ENCODE measurements around the gene SLFNL1.

The SLFNL1 gene

DNA sequence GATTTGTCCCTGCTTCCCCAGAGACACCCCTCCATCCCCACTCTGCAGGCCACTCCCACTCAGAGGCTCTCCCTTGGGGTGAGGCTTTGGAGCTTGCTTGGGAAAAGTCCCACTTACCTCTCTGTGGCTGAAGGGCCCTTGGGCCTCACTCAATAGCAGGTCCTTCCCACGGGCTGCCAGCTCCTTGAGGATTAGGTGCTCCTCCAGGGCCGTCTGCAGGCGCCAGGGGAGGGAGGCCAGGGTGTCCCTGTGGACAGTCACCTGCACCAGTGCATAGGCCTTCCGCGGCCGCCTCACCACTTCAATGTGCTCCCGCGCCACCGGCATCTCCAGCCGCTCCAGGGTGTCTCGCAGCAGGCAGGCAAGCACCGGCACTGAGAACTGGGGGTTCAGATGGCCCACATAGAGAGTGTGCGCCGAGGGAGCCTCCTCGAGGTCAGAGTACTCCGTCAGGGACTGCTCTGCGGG is 1.4 kb downstream of the SLFNL1 start:
- no peak for DNase-seq (ENCODE audit: low read depth in 2 of 2)

DNA sequence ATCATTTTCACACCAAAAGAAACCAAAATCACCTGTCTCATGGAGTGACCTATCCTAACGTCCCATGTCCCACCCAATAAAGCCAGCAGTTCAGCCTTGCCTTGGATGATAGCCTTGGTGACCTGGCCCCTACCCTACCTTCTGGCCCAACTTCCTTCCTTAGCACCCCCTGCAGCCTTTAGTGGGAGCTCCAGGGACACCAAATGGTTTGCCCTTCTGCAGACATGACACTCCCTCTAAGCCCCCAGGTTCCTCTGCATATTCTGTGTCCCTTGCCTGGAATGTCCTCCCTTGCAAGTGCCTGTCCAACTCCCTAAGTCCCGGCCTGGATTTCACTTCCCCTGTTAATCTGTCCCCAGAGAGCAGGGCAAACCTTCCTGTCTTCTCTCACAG is 2.2 kb downstream of the SLFNL1 start:
- DNase-seq (ENCODE audit: low read depth in 2 of 2): no peak

DNA sequence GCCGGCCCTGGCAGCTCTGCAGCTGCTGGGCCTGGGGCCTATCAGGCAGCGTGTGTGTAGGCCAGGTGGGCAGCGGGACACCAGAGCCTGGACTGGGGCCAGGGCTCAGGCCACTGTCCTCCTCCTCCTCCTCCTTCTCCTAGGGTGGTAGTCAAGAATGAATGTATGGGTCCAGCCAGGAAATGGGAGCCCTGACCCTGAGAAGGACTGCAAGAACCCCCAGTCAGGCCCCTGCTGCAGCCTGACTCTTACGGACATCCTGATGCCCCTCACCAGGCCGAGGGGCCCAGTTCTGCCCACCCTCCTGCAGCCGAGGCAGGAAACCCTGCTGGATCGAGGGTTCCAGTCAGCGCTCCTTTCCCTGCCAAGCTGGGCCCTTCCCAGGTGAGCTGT is 3.5 kb downstream of the SLFNL1 start:
- DNase-seq (ENCODE audit: low read depth in 2 of 2): no peak

DNA sequence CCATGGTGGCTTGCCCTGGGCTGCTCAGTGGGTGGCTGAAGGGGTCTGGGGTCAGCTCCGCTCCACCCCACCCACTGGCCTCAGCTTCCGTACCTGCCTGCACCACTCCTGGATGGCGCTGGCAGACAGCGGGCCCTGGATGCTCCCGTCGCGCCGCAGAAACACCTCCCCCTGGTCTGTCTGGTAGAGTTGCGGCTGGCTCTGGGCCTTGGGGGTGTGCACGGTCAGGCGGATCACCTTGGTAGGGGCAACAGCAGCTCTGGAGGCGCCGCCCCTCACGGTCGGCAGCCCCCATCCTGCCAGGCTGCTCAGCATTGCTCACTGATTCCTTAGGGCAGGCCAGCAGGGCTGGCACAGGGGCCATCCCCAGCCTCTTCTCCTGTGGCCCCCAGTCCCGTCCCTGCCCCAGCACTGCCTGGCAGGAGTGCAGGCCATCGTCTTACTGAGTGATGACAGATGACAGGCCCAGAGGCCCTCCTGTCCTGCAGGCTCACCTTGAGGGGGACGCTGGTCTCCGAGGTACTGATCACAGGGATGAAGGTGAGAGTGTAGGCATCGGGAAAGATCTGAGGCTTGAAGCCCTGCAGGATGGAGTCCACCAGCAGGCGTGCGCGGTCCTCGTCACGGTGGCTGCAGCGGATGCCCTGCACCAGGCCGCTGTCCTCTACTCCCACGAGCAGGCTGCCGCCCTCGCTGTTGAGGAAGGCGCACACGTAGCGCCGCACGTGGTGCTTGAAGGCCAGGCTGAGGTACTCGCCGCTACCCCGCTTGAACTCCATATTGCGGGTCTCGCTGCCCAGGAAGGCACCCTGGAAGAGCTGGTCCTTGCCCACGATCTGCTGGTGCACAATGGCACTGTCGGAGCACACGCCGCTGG is 4.1 kb downstream of the SLFNL1 start:
- DNase-seq (ENCODE audit: low read depth in 2 of 2): no peak

DNA sequence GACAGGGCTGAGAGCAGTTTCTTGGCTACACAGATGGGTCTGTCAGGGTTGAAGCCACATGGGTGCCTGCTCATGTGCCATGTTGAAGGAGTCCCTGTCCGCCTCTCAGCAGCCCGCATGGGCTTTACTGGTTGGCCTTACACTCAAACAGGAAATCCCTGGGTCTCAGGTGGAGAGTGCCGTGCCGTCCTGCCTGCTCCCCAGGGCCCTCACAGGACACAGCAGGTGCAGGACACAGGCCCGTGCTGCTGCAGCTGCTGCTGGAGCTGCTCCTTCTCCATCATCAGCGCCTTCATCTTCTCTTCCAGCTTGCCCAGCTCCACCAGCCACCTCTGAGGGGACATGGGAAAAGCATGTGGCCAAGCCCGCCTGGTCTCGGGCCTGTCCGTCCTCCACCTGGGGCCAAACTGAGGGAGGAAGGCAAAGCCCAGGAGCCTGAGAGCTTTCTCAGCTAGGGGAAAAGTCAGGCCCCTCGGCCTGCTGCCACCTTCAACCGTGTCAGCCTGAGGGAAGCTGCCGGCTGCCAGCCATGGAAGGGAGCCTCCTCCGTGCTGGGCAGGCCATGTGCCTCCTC is 5.5 kb downstream of the SLFNL1 start:
- DNase-seq (ENCODE audit: low read depth in 2 of 2): no peak

DNA sequence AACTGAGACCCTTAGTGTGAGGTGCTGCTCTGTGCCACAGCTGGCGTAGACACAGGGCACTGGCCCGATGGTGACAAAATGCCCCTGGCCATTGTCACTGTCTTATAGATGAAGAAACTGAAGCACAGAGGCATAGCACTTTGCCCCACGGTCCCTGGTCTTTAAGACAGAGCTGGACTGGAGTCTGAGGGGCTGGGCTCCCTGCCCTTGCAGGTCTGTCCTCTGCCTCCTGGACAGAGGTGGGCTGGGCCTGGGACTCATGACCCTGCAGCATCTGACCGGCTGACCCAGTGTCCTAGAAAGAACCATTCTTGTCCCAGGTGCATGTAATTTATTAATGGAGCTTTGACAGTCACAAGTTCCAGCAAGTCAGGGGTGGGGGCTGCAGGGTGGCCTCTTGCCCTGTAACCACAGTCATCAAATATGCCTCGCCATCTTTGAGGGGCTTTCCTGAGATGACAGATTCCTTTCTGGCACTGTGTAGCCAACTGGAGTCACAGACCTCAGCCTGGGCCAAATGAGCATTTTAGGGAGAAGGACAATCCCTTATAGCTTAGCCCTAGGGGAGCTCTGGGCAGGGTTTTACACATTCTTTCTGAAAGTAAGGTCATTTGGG is 6.1 kb downstream of the SLFNL1 start:
- DNase-seq (ENCODE audit: low read depth in 2 of 2): no peak

DNA sequence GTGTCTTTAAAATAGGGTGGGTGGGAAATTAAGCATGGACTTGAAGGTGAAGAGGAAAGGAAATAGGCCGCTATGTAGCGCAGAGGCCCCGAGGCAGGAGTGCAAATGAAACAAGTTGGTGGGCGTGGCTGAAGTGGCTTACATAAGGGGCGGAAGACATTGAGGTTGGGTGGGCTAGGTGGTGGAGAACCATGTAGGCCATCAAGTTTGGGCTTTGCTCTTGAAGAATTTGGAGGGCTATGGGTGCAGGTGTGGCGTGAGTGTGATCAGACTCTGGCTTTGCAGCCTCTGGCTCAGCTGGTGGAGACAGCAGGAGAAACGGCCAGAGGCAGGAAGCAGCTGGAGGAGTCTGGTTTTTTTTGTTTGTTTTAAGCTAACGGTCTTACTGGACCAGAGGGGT is 6.7 kb downstream of the SLFNL1 start:
- no peak for DNase-seq (ENCODE audit: low read depth in 2 of 2)

DNA sequence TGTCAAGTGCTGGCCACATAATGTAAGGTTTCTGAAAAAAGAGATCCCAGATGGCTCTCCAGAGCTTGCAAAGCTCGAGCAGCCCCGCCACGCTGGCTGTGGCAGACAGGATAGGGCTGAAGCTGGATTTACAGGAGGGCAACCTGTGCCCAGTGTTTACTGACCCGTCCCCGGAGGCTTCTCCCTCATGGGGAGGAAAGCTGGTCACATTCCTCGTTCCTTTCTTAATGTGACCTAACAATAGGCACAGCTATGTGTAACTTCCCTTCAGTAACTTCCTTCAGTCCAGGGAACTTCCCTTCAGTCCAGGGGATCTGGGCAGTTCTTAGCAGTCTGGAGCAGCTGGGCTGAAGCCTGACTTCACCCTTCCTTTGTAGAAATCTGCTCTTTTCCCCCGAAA is 7.7 kb downstream of the SLFNL1 start:
- no peak for DNase-seq (ENCODE audit: low read depth in 2 of 2)

DNA sequence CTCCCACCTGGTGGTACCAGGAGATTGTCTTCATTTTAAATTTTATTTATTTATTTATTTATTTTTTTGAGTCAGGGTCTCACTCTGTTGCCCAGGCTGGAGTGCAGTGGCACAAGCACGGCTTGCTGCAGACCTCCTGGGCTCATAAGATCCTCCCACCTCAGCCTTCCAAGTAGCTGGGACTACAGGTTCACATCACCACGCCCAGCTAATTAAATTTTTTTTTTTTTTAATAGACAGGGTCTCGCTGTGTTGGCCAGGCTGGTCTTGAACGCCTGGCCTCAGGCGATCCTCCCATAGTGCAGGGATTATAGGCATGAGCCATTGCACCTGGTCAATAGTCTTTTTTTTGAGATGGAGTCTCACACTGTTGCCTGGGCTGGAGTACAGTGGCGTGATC is 8.5 kb downstream of the SLFNL1 start:
- no peak for DNase-seq (ENCODE audit: low read depth in 2 of 2)

DNA sequence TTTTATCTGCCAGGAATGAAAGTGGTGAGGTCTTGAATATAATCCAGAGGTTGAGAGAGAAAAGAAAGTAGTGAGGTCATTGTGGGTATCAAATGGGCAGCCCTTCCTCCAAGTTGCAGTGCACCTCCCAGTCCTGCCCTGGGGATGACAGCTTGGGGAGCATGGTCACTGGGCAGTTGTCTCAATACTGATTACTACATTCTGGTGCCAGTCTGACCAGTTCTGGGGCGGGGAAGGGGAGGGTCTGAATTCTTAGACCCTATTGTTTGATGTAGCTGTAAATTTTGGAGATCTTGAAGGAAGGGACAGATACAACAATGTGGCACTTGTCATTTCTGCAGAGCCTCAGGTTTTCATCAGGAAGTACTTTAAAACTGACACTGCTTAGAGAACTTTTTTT is 11.2 kb downstream of the SLFNL1 start:
- DNase-seq (ENCODE audit: low read depth in 2 of 2): no peak

DNA sequence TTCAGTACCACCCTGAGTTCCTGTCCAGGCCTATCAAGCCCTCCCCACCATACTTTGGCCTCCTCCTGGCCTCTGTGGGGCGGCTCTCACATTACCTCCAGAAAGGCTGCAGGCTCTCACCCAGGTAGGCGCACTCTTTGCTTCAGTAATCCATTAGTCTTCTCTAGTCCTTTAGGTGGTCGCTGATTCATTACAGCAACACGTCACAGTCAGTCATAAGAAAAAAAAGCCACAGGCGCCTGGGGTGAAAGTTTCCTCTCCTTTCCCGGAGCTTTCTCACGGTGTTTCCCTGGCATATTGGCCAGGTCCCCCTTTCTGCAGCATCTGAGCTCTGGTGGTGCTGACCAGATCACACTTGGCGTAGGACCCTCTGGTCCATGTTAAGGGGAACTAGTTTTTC is 12.1 kb downstream of the SLFNL1 start:
- DNase-seq (ENCODE audit: low read depth in 2 of 2): no peak

DNA sequence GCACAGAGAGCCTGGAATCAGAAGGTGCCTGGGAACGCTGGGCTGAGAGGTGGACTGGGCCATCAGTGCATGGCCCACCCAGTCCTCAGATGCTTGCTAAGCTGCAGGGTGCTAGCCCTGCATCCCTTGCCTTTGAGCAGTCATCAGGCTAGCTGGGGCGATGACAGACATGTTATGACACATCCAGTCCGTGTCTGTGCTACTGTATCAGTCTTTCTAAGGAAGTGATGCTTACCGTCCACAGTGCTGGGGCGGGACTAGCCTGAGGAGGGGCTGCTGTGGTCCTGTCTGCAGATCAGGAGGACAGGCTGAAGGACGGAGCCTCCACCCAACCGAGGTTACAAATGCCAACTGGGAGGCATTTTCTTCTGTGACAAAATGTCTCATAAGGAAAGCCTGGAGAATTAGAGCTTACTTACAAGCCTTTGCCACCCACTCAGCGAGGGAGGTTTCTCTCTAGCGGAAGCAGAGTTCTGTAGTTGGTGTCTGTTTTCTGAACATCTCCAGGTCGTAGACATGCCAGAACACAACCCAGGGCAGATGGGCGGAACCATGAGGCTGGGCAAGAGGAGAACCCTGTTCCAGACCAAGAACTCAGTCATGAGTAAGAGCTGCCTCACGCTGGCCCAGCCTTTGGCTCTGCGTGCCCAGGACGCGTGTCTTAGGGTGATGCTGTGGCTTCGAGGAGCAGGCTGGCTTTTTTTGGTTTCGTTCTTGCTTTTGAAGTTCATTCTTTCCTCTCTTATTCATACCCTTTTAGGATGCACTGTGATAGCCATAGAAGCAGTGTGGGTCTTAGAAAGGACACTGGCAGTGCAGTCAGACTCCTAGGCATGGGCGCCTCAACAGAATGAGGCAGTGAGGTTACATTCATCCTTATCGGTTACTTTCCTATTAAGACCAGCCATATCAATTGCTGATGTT is 14.3 kb downstream of the SLFNL1 start:
- no peak for DNase-seq (ENCODE audit: low read depth in 2 of 2)

DNA sequence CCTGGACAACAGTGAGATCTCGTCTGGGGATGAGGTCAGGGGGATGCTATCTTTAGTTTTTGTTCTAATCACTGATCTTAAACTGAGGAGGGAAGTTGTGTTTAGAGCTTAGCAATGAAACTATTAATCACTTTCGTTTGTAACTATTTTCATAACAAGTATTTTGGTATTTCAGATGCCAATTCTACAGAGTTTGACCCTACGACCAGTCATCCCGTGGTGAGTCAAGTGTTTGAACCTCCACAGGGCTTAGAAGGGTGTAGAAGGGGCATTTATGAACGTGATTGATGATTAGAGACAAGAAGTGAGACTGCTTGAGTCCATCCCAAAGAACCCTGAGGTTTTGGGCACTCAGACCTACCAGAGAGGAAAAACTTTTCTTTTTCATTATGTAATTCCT is 15.6 kb downstream of the SLFNL1 start:
- DNase-seq (ENCODE audit: low read depth in 2 of 2): no peak

DNA sequence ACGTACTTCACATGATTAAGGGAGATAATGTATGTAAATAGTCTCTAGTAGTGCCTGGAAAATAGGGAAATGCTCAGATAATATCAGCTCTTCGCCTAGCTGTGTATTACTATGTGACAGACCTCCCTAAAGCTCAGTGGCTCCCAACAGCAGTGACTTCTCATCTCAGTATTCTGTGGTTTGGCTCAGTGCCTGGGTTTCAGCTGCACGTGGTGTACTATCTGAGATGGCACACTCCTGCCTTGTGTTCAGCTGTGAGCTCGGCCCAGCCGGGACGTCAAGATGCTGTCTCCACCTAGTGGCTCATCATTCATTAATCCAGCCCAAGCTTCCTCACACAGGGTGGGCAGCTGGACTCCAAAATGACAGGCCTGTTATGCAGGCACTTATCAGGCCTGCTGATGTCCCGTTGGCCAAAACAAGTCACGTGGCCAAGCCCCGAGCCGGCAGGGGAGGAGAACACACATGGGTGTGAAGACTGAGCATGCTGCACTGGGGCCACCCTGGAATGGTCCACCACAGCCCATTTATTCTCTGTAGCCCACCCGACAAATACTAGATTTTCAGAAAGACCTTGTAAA is 17.8 kb downstream of the SLFNL1 start:
- peak; percentile 99 for DNase-seq (ENCODE audit: low read depth in 2 of 2)

DNA sequence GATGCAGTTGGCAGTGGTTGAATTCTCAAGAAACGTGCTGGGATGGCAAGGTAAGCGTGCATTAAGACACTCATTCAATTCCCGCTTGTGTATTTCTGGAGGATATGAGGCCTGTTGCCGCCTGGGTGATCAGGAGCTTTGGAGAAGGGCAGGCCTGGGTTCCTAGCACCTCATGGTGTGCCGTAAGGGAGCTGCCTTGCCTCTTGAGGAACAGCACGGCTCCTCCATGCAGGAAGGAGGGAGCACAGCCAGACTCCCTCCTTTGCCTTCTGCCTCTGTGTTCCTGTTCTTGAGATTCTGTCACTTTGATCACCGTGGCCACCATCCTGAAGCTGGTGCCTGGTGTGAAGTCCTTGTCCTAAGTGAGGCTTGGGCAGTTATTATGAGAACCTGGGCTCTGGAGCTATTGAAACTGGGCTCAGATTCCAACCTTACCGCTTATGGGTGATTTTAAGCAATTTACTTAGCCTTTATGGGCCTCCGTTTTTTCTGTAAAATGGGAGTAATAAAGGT is 18.3 kb downstream of the SLFNL1 start:
- no peak for DNase-seq (ENCODE audit: low read depth in 2 of 2)

DNA sequence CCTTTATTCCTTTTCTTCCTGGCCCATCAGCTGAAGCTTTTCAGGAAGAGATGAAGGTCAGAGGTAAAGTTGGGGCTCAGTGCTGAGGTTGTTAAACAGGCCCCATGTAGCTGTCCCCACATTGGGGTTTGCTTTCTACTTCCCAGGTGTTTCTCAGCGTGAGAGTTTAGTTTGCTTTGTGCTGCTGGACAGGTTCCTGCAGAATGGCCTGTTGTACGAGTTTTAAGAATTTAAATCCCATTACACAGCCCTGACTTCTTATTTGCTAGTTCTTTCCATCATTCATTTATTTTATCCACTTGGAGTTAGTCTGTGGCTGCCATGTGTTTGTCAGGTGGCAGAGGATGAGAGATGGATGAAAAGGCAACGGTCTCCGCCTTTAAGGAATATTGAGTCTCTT is 22.9 kb downstream of the SLFNL1 start:
- DNase-seq (ENCODE audit: low read depth in 2 of 2): no peak

DNA sequence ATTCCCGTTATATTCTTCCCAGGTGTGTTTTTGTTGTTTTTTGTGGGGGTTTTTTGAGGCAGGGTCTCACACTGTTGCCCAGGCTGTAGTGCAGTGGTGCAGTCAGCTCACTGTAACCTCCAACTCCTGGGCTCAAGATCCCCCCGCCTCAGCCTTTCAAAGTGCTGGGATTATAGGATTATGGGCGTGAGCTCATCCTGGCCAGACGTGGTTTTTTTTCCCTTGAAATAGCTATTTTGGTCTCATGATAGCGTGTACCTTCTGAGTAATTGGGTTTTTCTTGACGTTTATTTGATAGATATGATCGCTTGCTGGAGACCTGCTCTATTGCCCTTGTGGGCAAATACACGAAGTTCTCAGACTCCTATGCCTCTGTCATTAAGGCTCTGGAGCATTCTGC is 24.4 kb downstream of the SLFNL1 start:
- DNase-seq (ENCODE audit: low read depth in 2 of 2): no peak

DNA sequence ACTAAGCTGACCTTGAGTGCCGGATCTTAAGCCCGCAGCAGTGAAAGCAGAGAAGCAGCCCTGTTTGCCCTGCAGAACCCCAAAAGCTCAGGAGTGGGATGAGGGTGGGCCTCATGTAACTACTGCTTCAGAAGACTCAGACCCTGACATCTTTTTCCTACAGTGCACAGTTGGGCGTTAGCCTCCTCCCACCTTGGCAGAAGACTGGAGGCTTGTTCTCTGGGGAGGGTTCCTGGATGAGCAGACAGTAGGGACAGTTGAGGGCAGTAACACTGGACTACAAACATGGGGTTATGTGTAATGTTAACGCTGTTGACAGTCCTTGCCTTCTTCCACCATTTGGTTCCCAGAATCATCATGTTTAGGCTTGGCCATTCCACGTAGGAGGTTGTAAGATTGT is 32.5 kb downstream of the SLFNL1 start:
- no peak for DNase-seq (ENCODE audit: low read depth in 2 of 2)

DNA sequence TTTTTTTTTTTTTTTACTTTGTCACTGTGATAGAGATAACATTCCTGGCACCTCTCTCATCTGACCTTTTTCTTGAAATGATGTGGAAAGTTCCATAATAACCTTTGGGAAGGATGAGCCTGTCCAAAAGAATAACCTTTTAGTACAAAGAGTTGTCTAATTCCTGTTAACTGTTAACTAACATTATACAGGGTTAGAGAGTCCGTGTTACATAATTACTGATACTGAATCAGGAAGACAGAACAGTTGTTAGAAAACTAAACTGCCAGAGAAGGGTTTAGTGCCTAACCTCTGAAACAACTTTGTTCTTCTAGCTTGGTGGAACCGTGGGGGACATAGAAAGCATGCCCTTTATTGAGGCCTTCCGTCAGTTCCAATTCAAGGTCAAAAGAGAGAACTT is 33.2 kb downstream of the SLFNL1 start:
- no peak for DNase-seq (ENCODE audit: low read depth in 2 of 2)

DNA sequence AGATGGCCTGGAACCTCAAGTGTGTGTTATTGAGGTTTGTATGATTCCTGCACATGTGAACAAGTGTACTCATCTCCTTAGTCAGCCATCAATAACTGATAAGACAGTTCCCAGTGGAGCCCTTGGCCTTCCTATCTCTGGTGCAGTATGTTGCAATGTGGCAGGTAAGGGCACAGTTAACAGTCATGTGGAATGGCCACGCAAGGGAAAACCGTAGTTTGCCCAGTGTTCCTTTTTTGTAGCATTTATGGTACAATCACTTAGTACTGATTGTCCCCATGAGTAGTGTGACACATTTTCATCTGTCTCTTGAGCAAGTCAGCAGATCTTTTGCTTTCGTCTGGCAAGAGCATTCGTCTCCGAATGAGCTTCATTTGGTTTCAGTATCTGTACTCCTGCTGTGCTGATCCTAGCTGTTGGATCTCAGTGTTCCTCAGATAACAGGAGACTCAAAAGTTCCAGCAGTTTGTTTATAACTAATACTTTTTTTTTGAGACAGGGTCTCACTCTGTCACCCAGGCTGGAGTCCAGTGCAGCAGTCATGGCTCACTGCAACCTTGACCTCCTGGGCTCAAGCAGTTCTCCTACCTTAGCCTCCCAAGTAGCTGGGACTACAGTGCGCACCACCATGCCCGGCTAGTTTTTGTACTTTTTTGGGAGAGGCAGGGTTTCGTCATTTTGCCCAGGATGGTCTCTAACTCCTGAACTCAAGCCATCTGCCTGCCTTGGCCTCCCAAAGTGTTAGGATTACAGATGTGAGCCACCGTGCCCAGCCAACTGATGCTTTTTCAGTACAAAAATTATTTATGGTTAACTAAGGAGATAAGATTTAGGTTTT is 33.9 kb downstream of the SLFNL1 start:
- no peak for DNase-seq (ENCODE audit: low read depth in 2 of 2)

DNA sequence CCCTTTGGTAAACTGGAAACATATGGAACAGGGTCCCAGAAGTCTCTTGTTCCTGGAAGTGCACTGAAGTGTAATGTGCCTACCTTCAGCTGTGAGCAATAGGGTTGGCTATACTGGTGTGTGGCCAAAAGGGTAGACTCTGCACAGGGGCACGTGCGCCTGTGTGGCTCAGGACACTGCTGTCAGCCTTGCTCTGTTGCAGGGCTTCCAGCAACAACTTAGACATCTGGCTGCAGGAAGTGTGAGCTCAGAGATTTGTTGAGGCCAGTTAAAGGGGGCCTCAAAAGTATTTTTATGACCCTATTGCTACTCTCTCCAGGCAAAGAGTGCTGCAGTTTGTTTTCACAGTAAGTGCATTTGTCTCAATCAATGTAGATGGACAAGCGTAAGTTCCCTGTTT is 34.6 kb downstream of the SLFNL1 start:
- DNase-seq (ENCODE audit: low read depth in 2 of 2): no peak

Measured in fibroblast of skin of left quadriceps (primary cell).